Neural progenitor cell (in vitro differentiated cells): ENCODE data around the gene TRMT61B.

Experiments
- EZH2phosphoT487 ChIP-seq: fragments of 200-600 bp; sonication (generic); IDR thresholded peaks from 2 replicates; pipeline ENCODE4 v1.6.1; 2017; ENCODE audit warnings: antibody characterized with exemption
- TF ChIP-seq, protein P1 (sequence below): fragments of 200-600 bp; sonication (generic); IDR thresholded peaks from 2 replicates; pipeline ENCODE4 v1.5.1; 2017; ENCODE audit warnings: antibody characterized with exemption, mild to moderate bottlenecking

DNA sequence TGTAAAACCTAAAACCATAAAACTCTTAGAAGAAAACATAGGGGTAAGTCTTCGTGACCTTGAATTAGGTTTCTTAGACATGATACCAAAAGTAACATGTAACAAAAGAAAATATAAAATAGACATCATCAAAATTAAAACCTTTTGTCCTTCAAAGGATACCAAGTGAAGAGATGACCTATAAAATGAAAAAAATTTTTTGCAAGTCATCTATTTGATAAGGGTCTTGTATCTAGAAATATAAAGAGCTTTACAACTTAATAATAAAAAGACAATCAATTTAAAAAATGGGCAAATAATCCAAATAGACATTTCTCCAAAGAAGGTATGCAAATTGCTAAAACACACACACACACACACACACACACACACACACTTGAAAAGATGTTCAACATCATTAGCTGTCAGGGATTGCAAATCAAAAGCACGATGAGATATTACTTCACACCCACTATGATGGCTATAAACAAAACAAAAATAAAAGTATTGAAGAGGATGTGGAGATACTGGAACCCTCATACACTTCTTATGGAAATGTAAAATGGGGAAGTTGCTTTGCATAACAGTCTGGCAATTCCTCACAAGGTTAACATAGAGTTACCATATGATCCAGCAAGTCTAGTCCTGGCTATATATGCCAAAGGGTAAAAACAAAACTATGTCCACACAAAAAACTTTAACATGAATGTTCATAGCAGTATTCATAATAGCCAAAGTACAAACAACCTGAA lies 36.2 kb downstream of the TRMT61B start:
- TF ChIP-seq, protein P1, sequence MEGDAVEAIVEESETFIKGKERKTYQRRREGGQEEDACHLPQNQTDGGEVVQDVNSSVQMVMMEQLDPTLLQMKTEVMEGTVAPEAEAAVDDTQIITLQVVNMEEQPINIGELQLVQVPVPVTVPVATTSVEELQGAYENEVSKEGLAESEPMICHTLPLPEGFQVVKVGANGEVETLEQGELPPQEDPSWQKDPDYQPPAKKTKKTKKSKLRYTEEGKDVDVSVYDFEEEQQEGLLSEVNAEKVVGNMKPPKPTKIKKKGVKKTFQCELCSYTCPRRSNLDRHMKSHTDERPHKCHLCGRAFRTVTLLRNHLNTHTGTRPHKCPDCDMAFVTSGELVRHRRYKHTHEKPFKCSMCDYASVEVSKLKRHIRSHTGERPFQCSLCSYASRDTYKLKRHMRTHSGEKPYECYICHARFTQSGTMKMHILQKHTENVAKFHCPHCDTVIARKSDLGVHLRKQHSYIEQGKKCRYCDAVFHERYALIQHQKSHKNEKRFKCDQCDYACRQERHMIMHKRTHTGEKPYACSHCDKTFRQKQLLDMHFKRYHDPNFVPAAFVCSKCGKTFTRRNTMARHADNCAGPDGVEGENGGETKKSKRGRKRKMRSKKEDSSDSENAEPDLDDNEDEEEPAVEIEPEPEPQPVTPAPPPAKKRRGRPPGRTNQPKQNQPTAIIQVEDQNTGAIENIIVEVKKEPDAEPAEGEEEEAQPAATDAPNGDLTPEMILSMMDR = no peak
- TF ChIP-seq EZH2phosphoT487 = no peak
